Psoas muscle (tissue), 8 donors: ENCODE data around the gene PHETA1. TPM values are rescaled to one million over a fixed set of nuclear protein-coding genes. Genes with fewer than 3 reads are reported as not detected.

ENCODE experiments used
- ATAC-seq, 4 donors: fragments of 200-7000 bp; cut with Tn5 transposase; one replicate each; pipeline ENCODE4 v1.9.1; 2020; ENCODE audit warnings: moderate library complexity in 3 of 4, mild to moderate bottlenecking in 2 of 4
- DNase-seq, 2 donors: peaks; one replicate each; pipeline ENCODE4 v3.0.0-alpha.2; 2020
- H3K27ac ChIP-seq: fragments of 200-600 bp; one replicate; pipeline ENCODE4 v1.8.0; 2022
- H3K27me3 ChIP-seq, 3 donors: fragments of 200-600 bp in 1 of 3; one replicate each; pipeline versions ENCODE4 v1.6.1 to v1.8.0; 2013 to 2022; ENCODE audit warnings: low read length in 2 of 3, mild to moderate bottlenecking in 2 of 3, moderate library complexity in 1 of 3; ENCODE audit not compliant: insufficient read depth in 3 of 3
- H3K36me3 ChIP-seq, 2 donors: fragments of 200-600 bp in 1 of 2; one replicate each; pipeline versions ENCODE4 v1.6.1 to v1.8.0; 2013 to 2022; ENCODE audit warnings: low read depth in 1 of 2, mild to moderate bottlenecking in 1 of 2, moderate library complexity in 1 of 2; ENCODE audit not compliant: insufficient read depth in 1 of 2
- H3K4me1 ChIP-seq: fragments of 200-600 bp; one replicate; pipeline ENCODE4 v1.8.0; 2022
- H3K4me3 ChIP-seq: fragments of 200-600 bp; one replicate; pipeline ENCODE4 v1.8.0; 2022; ENCODE audit warnings: mild to moderate bottlenecking
- H3K9me3 ChIP-seq: fragments of 200-600 bp; one replicate; pipeline ENCODE4 v1.8.0; 2022
- WGBS, 3 donors: extraction: QIAGEN DNeasy Blood & Tissue Kit; methylation state at CpG; one replicate each; pipeline versions ENCODE4 v1.1.6 to v1.1.7; 2013; 5-methylcytosine and 5-hydroxymethylcytosine counted together
- intact Hi-C, 2 donors: fragments of 100-400 bp; cut with DNase I; formaldehyde crosslinking; loops; one replicate each; pipeline versions ENCODE4 v1.11.0 to v1.14.2; 2022
- polyA plus RNA-seq, 3 donors: library from polyadenylated mRNA; stranded (reverse); fragments of 200-250 nt; gene quantifications; one replicate each; pipeline ENCODE4 v1.2.3, GENCODE V29; 2013
- total RNA-seq, 4 donors: library from RNA; stranded (reverse); fragmentation: NEBNext Ultra II Directional in 2 of 4; extraction: Animal tissue kit (Norgen Biotek cat#: 25700) in 2 of 4; gene quantifications; one replicate each; pipeline versions ENCODE4 v1.2.1 to v1.2.4, GENCODE V29; 2021 to 2023
- TF ChIP-seq, protein P1 (sequence below): fragments of 200-600 bp; IDR thresholded peaks from one replicate; pipeline ENCODE4 v1.8.0; 2022; ENCODE audit warnings: antibody characterized with exemption
- donor health status: healthy with polysubstance abuse.
- donor health status: DM: no; HTN: no; CAD: no; lungs with moderate emphysema.
- donor health status: Bipolar disorder and iron deficiency.
- donor health status: healthy.
- donor health status: DM: yes; HTN: yes; CAD: no.
- donor health status: DM: no; HTN: no; CAD: no.
- donor health status: DM: no; HTN: no; CAD: no.
- donor health status: DM: yes; HTN: yes; CAD: no.

Gene PHETA1
- total and polyA plus RNA-seq, 7 donors: 5.3 to 19.9 (median 7.0) TPM

DNA sequence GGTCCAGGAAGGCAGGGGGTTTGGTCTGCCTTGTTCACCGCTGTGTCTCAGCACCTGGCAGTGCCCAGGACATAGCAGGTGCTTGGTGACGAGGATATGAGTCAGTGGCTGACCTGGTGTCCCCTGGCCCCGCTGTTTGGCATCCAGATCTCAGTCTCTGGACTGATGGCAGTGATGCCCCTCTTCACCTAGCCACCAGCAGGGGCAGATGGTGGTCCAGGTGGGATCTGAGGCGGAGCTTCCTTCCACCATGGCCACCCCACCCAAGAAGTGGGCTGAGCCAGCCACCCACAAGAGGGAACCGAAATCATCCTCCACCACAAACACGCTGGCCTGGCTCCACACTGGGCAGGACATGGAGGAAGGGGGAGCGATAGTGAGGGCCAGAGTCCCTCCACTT, 20.7 kb upstream of the PHETA1 start:
- intact Hi-C loops: loop anchor here (10.0 kb wide), 2 partner anchors 135 to 285 kb away; no protein-coding TSS in a partner anchor
- WGBS, 3 donors: 69 to 76% (median 74%) methylated on average over 6 to 7 of the region's 7 CpGs
- Histone ChIP-seq H3K4me1 (no peaks in the 10 kb centered on the region), H3K27ac (no peak overlapping the region), H3K4me3 (no peak overlapping the region), H3K36me3 (no peaks in the 10 kb centered on the region), H3K27me3 (no peaks in the 10 kb centered on the region), H3K9me3 (no peaks in the 10 kb centered on the region)
- TF ChIP-seq, protein P1, sequence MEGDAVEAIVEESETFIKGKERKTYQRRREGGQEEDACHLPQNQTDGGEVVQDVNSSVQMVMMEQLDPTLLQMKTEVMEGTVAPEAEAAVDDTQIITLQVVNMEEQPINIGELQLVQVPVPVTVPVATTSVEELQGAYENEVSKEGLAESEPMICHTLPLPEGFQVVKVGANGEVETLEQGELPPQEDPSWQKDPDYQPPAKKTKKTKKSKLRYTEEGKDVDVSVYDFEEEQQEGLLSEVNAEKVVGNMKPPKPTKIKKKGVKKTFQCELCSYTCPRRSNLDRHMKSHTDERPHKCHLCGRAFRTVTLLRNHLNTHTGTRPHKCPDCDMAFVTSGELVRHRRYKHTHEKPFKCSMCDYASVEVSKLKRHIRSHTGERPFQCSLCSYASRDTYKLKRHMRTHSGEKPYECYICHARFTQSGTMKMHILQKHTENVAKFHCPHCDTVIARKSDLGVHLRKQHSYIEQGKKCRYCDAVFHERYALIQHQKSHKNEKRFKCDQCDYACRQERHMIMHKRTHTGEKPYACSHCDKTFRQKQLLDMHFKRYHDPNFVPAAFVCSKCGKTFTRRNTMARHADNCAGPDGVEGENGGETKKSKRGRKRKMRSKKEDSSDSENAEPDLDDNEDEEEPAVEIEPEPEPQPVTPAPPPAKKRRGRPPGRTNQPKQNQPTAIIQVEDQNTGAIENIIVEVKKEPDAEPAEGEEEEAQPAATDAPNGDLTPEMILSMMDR: no peak
- ATAC-seq (no peak), DNase-seq (no peak)

DNA sequence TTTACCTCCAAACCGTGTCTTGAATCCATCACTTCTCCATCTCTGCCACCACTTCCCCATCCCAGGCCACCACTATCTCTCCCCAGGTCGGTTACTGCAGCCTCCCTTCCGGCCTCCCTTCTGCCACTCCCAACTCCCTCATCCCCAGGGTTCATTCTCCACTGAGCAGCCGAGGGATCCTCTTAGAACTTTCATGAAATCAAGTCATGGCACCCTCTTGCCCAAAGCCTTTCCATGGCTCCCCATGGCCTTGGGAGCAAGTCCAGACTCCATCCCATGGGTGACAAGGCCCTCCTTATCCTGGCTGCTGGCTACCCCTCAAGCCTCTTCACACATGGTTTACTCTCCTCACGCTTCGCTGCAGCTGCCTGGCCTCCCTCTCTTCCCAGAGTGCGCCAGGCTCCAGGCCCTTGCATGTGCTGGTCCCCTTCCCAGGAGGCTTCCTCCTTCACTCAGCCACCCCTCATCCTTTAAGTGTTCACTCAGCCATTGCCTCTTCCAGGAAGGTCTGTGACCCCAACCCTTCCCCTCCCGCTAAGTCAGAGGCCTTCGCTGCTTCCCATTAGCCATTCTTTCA, 18.9 kb upstream of the PHETA1 start:
- Histone ChIP-seq H3K27ac (no peak overlapping the region), H3K4me1 (no peaks in the 10 kb centered on the region), H3K9me3 (no peaks in the 10 kb centered on the region), H3K27me3 (no peaks in the 10 kb centered on the region), H3K36me3 (no peaks in the 10 kb centered on the region), H3K4me3 (no peak overlapping the region)
- 79 to 85% (median 85%) methylated on average over 9 of the region's 9 CpGs for WGBS, 3 donors
- ATAC-seq (no peak), DNase-seq (no peak)
- TF ChIP-seq, protein P1: no peak
- intact Hi-C loops: no loop called here

DNA sequence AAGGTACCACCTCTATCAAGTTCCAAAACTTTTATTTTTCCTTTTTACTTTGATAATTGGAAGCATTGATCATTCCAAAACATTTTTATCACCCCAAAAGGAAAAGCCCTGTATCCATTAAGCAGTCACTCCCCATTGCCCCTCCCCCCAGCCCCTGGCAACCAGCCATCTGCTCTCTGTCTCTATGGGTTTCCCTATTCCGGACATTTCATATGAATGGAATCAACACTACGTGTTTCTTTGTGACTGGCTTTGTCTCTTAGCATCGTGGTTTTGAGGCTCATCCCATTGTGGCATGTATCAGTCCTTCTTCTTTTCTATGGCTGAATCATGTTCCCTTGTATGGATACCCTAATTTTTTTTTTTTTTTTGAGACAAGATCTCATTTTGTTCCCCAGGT, 18.0 kb upstream of the PHETA1 start:
- DNase-seq (no peak), ATAC-seq (no peak)
- H3K4me1 ChIP-seq: no peaks in the 10 kb centered on the region
- H3K9me3 ChIP-seq: no peaks in the 10 kb centered on the region
- no peaks in the 10 kb centered on the region for H3K27me3 ChIP-seq
- no peak overlapping the region for H3K4me3 ChIP-seq
- H3K27ac ChIP-seq: no peak overlapping the region
- TF ChIP-seq, protein P1: no peak
- no peaks in the 10 kb centered on the region for H3K36me3 ChIP-seq
- WGBS, 3 donors: 18 to 23% (median 21%) methylated on average over 3 of the region's 3 CpGs
- intact Hi-C loops: no loop called here

DNA sequence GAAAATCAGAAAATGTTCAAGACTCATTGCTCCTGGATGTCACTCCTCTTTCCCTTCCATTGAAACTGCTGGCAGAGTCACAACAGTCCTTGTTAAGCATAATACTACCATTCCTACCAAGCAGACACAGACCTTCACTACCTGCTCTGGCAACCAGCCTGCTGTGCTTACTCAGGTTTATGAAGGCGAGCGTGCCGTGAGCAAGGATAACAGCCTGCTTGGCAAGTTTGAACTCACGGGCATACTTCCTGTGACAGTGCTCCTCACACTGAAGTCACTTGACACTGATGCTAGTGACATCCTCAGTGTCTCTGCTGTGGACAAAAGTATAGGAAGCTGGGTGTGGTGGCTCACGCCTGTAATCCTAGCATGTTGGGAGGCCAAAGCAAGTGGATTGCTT, 15.7 kb upstream of the PHETA1 start:
- Histone ChIP-seq H3K36me3 (no peaks in the 10 kb centered on the region), H3K27me3 (no peaks in the 10 kb centered on the region), H3K9me3 (no peaks in the 10 kb centered on the region), H3K27ac (no peak overlapping the region), H3K4me1 (no peaks in the 10 kb centered on the region), H3K4me3 (no peak overlapping the region)
- intact Hi-C loops: no loop called here
- TF ChIP-seq, protein P1: no peak
- ATAC-seq (no peak), DNase-seq (no peak)
- 75 to 83% (median 80%) methylated on average over 5 of the region's 5 CpGs for WGBS, 3 donors

DNA sequence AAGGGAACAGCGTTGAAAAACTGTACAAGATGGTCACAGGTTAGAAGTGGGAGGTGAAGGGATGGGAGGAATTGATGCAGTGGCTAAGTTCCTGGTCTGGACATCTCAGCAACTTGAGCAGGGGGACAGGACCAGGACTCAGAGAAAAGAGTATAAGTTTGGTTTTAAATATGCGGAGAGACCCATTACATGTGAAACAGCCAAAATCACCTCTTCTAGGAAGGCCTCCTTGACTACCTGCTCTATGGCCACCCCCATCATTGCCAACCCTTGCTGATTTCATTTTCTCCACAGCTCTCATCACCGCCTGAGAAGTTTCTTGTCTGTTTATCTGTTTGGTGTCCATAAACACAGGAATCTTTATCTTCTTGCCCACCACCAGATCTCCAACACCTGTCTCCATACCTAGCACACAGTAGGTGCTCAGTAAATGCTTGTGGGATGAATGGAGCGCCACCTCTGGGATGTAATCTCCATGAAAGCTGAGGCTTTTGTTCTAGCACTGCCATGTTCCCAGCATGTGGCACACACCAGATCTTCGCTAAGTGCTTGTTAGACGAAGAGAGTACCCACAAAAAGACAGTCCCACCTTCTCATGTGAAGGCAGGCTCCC, 11.2 kb upstream of the PHETA1 start:
- Histone ChIP-seq H3K36me3 (no peaks in the 10 kb centered on the region), H3K27ac (no peak overlapping the region), H3K4me3 (no peak overlapping the region), H3K9me3 (peaks cover 5% of the 10 kb centered on the region), H3K4me1 (no peaks in the 10 kb centered on the region), H3K27me3 (no peaks in the 10 kb centered on the region)
- no peak for ATAC-seq
- 85 to 91% (median 89%) methylated on average over 6 of the region's 6 CpGs for WGBS, 3 donors
- intact Hi-C loops: no loop called here
- TF ChIP-seq, protein P1: no peak
- no peak for DNase-seq
